Endothelial cell (in vitro differentiated cells): ENCODE data around the gene GJC2. TPM values are rescaled to one million over a fixed set of nuclear protein-coding genes. Genes with fewer than 3 reads are reported as not detected.

Experiments
- DNase-seq: peaks from one replicate; pipeline ENCODE4 v3.0.0; 2021; ENCODE audit warnings: low spot score
- H3K27ac Mint-ChIP-seq: one replicate; pipeline ENCODE4 v1.8.0; 2021; ENCODE audit warnings: mixed read lengths, inconsistent platforms; ENCODE audit not compliant: unreplicated experiment
- H3K27me3 Mint-ChIP-seq: one replicate; pipeline ENCODE4 v1.8.0; 2021; ENCODE audit warnings: mild to moderate bottlenecking, moderate library complexity, mixed read lengths, inconsistent platforms; ENCODE audit not compliant: unreplicated experiment
- H3K36me3 Mint-ChIP-seq: one replicate; pipeline ENCODE4 v1.8.0; 2021; ENCODE audit warnings: mild to moderate bottlenecking, low read depth, mixed read lengths, inconsistent platforms; ENCODE audit not compliant: unreplicated experiment
- H3K4me1 Mint-ChIP-seq: one replicate; pipeline ENCODE4 v1.8.0; 2021; ENCODE audit warnings: mild to moderate bottlenecking, mixed read lengths, inconsistent platforms; ENCODE audit not compliant: unreplicated experiment
- H3K4me3 Mint-ChIP-seq: one replicate; pipeline ENCODE4 v1.8.0; 2021; ENCODE audit warnings: mild to moderate bottlenecking, mixed read lengths, inconsistent platforms; ENCODE audit not compliant: unreplicated experiment
- H3K9me3 Mint-ChIP-seq: one replicate; pipeline ENCODE4 v1.8.0; 2021; ENCODE audit warnings: mixed read lengths, inconsistent platforms; ENCODE audit not compliant: unreplicated experiment
- total RNA-seq: library from RNA; stranded (reverse); fragmentation: NEBNext Ultra II Directional; extraction: Animal tissue kit (Norgen Biotek cat#: 25700); gene quantifications from one replicate; pipeline ENCODE4 v1.2.1, GENCODE V29; 2021; ENCODE audit not compliant: unreplicated experiment
- TF ChIP-seq, protein P1 (sequence below): fragments of 200-600 bp; sonication (generic); IDR thresholded peaks from one replicate; pipeline ENCODE4 v1.5.0; 2021; ENCODE audit warnings: antibody characterized with exemption; ENCODE audit not compliant: unreplicated experiment

The GJC2 gene
- total RNA-seq, 1 donor from 2014 or later: 13.0 TPM

DNA sequence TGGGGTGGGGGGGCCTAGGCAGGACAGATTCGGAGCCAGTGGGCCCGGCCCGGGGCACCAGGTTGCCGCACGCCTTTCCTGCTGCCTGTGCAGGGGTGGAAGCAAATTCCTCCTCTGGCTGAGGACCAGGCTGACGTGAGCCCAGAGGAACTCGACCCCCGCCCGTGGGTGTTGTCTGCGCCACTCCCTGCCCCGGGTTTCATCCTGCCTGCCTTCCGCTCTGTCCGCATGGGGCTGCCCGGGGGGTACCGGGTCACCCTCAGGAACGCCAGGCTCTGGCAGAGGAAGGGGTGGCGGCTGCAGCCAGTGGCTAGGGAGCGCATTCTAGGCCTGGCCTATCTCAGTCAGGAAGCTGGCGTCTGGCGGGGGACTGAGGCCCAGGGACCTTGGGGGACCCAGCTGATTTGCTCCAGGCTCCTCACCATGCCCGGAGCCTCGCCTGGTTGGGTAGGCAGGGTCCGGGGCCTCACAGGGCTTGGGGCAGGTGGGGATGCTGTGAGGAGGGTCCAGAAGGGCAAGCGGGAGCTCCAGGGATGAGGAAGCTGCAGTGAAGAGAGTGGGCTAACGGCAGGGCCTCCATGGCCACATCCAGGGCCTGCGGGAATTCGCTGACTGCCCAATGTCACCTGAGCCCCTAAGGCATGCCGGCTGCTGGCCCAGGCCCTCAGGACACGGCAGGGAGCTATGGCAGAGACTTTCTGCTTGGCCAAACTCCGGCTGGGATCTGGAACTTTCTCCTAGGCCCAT is 13.4 kb downstream of the GJC2 start:
- no peak for DNase-seq
- Mint-ChIP-seq H3K9me3 (no peaks in the 10 kb centered on the region), H3K4me3 (no peak overlapping the region), H3K27ac (peak overlapping the region; percentile 86), H3K36me3 (peaks cover 13% of the 10 kb centered on the region), H3K4me1 (peaks cover 40% of the 10 kb centered on the region), H3K27me3 (peaks cover 10% of the 10 kb centered on the region)
- TF ChIP-seq, protein P1, sequence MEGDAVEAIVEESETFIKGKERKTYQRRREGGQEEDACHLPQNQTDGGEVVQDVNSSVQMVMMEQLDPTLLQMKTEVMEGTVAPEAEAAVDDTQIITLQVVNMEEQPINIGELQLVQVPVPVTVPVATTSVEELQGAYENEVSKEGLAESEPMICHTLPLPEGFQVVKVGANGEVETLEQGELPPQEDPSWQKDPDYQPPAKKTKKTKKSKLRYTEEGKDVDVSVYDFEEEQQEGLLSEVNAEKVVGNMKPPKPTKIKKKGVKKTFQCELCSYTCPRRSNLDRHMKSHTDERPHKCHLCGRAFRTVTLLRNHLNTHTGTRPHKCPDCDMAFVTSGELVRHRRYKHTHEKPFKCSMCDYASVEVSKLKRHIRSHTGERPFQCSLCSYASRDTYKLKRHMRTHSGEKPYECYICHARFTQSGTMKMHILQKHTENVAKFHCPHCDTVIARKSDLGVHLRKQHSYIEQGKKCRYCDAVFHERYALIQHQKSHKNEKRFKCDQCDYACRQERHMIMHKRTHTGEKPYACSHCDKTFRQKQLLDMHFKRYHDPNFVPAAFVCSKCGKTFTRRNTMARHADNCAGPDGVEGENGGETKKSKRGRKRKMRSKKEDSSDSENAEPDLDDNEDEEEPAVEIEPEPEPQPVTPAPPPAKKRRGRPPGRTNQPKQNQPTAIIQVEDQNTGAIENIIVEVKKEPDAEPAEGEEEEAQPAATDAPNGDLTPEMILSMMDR: no peak

DNA sequence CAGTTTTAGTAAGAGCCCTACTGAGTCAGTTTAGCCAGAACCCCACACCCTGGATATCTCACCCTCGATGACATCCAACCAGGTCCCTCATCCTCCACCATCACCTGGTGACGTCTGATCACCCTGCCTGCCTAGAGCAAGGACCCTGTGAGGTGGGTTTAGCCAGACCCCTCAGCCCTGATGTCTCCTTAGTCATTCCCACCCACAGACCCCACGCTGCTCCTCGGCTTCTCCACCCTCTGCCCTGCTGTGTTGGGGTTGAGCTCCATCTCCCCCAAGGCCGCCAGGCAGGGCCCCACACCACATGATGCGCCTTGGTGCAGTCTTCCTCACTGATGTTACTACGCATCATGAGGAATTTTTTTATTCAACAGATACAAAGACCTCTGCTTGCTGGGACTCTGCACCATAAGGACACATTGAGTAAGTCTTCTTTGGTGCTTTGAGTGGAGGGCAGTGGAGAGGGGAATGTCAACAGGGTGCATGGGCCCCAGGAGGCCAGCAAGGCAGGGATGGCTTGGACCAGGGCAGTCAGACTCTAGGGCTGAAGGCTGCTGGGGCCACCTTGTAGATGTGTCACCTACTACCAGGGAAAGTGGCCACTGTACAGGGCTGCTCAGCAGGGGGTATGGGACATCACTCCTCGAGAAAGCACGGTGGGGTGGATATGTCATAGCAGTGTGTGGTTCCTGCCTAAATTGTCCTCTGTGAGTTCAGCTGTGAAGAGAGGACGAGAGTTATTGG is 14.2 kb downstream of the GJC2 start:
- peaks cover 10% of the 10 kb centered on the region for H3K27me3 Mint-ChIP-seq
- peak overlapping the region; percentile 86 for H3K27ac Mint-ChIP-seq
- H3K4me1 Mint-ChIP-seq: peaks cover 41% of the 10 kb centered on the region
- no peaks in the 10 kb centered on the region for H3K9me3 Mint-ChIP-seq
- TF ChIP-seq, protein P1: no peak
- peaks cover 13% of the 10 kb centered on the region for H3K36me3 Mint-ChIP-seq
- peak overlapping the region; percentile 85 for H3K4me3 Mint-ChIP-seq
- DNase-seq: no peak

DNA sequence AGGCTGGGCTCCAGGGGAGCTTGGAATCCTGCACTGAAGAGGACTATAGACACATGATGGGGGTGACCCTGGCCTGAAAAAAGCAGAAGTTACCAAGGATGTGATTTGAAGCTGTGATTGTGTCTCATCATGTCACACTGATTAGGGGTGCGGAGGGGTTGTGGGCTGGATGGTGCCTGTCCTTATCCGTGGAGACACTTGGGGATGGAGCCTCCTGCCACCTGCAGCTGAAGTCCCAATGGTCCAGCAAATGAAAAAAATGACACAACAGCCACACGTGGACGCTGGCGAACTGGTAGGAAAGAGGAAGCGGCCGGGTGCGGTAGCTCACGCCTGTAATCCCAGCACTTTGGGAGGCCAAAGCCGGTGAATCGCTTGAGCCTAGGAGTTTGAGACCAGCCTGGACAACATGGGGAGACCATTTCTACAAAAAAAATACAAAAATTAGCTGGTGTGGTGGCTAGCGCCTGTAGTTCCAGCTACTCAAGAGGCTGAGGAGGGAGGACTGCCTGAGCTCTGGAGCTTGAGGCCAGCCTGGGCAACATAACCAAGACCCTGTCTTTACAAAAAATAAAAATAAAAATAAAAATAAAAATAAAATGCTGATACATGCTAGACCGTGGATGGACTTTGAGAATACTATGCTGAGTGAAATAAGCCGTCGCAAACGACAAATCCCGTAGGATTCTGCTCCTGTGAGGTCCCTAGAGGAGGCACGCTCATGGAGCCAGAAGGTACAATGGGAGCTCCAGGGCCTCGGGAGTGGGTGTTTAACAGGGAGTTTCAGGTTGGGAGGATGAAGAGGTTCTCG is 15.0 kb downstream of the GJC2 start:
- Mint-ChIP-seq H3K4me1 (peaks cover 38% of the 10 kb centered on the region), H3K36me3 (peaks cover 13% of the 10 kb centered on the region), H3K27me3 (peaks cover 13% of the 10 kb centered on the region)

DNA sequence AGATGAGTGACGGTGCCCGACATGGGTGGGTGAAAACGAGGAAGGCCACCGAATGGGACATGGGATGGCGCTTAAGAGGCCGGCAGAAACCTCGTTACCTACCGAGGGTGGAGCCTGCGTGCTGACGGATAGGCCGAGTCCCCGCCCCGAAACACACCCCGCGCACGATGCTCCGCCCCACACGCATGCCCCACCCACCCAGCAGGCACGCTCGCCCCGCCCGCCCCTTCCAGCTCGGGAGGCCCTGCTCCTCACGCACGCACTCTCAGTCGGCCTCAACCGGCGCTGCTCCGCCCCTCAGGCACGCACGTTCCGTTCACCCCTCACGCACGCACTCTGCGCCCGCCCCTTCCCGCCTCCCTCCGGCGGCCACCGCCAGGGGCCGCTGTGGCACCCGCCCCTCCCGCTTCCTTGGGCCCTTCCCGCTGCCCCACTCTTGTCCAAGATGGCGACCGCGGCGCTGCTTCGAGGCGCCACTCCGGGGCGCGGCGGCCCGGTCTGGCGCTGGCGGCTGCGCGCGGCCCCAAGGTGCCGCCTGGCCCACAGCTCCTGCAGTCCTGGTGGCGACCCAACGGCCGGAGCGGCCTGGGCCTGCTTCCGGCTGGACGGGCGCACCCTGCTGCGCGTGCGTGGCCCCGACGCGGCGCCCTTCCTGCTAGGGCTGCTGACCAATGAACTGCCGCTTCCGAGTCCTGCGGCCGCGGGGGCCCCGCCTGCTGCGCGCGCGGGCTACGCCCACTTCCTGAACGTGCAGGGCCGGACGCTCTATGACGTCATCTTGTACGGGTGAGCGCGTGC is 15.8 kb downstream of the GJC2 start, which contains the start of gene IBA57:
TSS of gene IBA57 (plus strand) at position 433 of the 798 bp plus-strand sequence. CDS start at position 446, 13 bp downstream.
- peaks cover 13% of the 10 kb centered on the region for H3K27me3 Mint-ChIP-seq
- H3K4me1 Mint-ChIP-seq: peaks cover 37% of the 10 kb centered on the region
- peak within 1 kb of the TSS; percentile 89 for H3K4me3 Mint-ChIP-seq

More for the DNA sequence above, 15.0 kb downstream of the GJC2 start:
- peak overlapping the region; percentile 92 for H3K27ac Mint-ChIP-seq
- peak overlapping the region; percentile 88 for H3K4me3 Mint-ChIP-seq
- TF ChIP-seq, protein P1: no peak
- no peak for DNase-seq
- H3K9me3 Mint-ChIP-seq: no peaks in the 10 kb centered on the region

More for the DNA sequence above, 15.8 kb downstream of the GJC2 start, which contains the start of gene IBA57:
- Mint-ChIP-seq H3K36me3 (peaks cover 13% of the 10 kb centered on the region), H3K9me3 (no peaks in the 10 kb centered on the region), H3K27ac (peak within 1 kb of the TSS; percentile 92)
- peak; percentile 99 for DNase-seq
- TF ChIP-seq, protein P1: peak; percentile 95
